Fibroblast of gingiva (primary cell): ENCODE data around the gene PIAS4.

Source experiments
- DNase-seq: peaks from one replicate; pipeline ENCODE4 v3.0.0-alpha.2; 2011; ENCODE audit warnings: low read depth

PIAS4 gene

DNA sequence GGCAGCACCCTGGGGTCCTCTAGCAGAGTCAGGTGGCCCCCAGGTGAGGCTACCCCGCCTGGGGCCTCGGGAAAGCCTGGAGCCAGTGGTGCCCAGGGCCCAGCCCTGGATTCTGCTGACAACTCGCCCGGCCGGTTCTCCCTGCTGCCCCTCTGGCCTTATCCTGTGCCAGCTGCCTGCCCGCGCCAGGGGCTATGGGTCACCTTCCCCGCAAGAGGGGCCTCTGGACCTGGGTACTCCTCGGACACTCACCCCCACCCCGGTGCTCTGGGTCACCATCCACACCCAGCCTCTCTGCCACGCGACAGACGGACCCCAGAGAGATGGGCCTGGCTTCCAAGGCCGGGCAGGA is 35.2 kb downstream of the PIAS4 start:
- DNase-seq: no peak

DNA sequence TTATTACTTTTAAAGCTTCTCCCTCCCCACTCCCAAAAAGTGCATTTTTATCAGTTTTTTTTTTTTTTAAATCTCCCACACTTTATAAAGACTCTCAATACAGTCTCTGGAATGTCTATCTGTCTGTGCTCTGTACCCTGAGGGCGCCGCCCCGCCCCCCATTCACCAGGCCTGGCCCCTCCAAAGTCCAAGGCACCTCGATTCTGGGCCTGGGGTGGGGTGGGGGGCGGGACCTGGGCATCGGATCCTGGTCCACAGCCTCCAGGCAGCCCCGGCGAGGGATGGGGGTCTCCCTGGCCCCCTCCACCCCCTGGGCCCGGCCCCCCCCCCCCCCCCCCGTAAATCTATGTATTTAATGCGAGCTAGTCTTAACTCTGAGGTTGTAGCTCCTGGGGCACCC is 35.9 kb downstream of the PIAS4 start:
- DNase-seq: no peak

DNA sequence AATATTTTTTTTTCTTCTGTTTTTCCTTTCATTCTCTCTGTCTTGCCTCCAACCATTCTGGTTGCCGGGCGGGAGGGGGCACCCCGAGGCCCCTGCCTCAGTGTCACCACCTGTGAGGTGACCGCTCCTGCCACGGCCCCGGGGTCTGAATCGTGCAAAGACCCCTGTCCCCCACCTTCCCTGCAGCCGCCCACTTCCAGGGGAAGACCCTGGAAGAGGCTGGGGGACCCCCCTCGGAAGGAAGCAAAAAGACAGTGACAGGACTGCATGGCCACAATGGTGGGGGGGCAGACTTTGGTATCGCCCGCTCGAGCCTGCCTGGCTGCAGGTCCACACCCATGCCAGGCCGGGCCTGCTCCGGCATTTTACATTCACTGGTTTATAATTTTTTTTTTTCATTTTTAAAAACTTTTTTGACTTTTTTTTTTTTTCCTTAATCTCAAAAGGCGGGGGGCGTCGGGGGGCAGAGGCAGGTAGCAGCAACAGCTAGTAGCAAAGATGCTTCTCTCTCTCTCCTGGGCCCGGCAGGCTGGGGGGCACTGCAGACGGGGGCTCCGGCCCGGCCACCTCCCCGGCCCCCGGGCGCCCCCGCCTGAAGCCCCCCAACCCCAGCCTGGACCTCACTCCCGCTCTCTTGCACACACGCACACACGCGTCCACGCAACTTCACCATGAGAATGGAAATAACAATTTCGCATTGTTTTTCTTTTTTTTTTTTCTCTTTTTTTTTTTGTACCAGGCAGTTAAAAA is 36.6 kb downstream of the PIAS4 start:
- no peak for DNase-seq

DNA sequence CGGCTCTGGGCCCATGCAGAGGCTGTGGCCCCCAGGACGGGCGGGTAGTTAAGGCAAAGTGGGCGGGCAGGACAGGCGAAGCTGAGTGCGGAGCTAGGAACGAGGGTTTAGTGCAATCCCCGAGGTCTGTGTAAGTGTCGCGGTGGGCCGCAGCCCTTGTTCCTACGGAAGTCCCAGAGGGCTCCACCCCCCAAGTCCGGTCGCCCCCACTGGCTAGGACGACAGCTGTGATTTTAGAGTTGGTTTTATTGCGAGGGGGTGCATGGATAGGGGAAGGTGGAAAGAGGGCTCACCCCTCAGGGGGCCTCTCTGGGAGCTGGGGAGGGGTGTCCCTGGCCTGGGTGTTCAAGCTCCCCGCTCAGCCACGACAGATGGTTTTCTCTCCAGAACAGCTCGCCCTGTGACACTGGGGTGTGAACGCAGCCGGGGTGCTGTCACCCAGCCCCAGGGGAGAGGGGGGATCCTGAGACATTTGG is 37.5 kb downstream of the PIAS4 start:
- no peak for DNase-seq

DNA sequence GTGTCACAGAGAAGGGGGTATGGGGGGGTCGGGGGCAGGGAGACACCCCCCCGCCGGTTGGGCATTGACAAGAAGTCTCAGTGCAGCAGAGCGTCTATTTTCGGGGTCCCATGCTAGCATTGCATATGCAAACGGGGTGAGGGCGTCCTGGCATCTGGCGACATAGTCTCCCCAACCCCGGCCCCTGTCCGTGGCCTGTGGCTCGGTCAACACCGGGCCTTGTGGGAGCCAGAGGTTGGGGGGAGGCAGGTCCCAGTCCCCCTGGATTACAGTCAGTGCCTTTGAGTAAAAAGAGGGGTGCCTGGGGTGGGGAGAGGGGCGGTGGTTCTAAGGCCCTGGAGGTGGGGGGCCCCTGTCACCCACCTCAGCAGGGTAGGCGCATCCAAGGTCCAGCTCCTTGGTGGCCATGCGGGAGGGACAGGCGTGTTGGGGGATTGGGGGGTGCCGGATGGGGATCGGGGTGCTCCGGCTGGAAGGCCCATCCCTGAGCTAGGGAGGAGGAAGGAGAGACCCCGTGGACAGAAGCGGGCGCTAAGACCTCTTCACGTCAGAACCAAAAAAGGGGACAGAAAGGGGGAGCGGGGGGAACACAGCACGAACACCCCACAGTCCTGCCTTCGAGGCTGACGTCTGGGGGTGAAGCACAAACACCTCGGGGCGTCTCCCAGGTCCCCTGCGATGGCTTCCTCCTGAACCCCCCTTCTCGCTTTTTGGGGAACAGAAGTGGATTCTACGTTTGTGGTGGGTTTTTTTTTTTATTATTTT is 38.2 kb downstream of the PIAS4 start:
- DNase-seq: no peak

DNA sequence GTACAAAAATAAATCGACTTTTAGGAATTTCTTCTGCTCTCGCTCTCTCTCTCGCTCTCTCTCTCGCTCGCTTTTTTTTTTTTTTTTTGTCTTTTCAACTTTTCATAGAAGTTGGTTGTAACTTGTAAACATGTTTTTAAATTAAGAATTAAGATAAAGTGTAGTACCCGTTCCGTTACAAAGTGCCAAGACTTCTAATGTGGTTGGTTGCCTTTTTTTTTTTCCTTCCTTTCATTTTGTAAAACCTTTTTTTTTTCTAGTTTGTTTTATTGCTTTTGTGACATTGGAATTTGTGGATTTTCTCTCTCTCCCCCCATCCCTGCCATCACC is 38.8 kb downstream of the PIAS4 start:
- no peak for DNase-seq

DNA sequence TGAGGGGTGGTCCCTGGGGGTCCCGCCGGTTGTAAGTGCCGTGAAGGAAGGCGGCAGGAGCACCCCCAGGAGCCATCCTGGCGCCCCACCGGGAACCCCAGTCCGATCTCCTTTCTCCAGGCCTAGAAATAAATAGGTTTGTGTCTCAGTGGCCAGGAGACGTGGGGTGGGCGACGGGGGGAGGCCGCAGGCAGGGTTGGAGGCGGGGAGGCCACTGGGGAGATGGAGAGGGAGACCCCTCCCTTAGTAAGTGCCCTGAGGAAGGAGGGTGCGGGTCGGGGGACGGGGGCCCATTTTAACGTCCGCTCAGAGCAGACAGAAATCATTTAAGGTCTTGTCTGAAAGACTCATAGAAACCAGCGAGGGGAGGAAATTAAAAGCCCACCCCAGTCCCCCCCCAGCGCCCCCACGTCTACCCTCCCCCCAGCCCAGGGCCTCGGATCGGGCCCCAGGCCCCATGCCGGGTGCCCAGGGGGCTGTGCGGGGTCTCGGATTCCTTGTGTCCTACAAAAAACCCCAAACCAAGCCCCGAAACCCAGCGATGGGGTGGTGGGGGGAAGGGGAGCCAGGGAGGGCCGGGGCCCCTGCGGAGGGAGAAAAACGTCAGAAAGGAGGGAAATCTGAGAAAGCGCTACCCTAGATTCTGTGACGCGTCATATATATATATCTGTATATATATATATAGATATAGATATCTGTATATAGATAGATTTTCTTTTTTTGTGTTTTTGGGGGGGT is 39.6 kb downstream of the PIAS4 start:
- DNase-seq: no peak

DNA sequence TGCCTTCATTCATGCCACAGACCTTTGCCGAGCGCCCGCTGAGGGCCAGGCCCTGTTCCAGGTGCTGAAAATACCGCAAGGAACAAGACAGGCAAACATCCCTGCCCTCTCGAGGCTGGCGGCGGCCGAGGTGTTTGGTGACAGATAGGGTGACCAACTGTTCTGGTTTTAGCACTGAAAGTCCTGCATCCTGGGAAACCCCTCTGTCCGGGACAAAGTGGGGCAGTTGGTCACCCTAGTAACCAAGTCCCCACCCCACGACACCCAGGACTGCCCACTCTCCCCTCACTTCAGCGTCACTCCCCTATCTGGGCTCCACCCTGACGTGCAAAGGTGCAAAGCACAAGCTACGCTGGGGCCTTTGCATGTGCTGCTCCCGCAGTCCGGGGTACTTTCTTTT is 41.9 kb downstream of the PIAS4 start:
- DNase-seq: no peak

DNA sequence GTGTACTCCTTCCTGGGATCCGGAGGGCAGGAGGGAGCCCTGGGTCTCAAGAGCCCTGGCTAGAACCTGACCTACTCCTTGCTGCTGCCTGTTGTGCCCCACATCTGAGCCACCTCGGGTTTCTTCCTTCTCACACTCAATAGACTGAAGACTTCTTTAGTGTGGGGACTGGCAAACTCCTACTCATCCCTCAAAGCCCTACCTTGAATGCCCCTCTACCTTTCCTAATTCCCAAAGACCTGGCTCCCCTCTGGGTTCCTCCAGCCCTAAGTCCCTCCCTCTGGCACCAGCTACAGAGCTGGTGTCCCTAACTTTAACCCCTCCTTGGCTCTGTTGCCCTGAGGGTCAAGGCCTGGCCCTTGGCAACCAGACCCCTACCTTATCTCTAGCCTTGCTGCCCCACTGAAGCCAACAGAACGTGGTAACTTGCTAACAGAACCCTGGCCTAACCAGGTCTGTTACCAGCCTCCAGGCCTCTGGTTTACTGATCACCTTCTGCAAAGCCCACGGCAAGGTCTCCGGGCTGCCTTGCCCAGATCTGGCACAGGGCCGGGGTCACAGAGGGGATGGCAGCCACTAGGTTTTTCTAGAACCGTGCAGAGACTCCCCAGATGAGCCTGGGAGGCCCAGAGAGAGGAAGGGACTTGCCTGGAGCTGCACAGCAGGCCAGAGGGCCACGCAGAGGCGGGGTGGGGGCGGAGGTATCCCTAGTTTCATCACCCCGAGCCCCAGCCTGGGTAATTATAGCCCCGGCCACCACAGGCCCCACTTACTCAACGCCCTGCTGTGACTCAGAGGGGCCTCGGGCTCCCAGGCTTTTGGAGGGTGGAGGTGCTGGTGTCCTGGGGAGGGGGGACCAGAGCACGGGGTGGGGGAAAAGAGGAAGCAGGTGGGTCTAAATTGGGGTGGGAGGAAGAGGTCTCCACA is 43.9 kb downstream of the PIAS4 start:
- DNase-seq: peak; percentile 59

DNA sequence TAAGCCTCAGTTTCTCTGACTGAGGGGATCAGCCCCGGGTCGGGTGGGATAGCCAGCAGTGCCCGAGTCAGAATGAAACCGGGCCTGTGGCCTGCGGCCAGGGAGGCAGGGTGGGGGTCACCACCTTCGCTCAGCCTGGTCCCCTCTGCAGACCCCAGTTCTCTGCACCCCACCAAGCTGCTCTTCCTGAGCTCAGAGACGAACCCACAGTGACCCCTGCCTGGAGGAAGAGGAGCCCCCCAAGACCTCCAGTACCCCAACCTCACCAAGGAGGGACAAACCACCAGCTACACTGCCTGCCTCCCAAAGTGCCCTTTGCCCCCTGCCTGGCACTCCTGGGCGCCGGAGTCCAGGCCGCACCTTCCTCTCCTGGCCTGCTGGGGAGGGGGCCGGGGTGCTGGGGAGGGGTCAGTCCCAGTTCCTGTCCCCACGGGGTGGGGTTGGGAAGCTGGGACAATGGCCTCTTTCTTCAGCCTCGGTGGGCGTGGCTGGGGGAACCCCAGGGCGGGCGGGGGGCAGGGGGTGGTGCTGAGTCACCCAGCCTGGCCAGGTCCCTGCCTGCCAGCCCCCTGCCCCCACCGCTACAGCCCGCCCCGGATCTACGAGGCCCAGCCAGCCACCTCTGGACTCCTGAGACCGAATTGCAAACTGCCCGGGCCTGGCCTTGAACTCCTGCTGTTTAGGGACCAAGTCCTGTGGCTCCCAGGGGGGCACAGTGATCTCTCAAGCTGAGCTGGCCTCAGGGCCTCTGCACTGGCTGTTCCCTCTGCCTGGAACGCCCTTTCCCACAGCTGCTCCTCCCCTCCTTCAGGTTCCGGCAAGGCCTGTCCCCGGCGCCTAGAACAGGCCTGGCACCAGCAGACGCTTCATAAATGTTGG is 44.8 kb downstream of the PIAS4 start:
- peak; percentile 38 for DNase-seq

DNA sequence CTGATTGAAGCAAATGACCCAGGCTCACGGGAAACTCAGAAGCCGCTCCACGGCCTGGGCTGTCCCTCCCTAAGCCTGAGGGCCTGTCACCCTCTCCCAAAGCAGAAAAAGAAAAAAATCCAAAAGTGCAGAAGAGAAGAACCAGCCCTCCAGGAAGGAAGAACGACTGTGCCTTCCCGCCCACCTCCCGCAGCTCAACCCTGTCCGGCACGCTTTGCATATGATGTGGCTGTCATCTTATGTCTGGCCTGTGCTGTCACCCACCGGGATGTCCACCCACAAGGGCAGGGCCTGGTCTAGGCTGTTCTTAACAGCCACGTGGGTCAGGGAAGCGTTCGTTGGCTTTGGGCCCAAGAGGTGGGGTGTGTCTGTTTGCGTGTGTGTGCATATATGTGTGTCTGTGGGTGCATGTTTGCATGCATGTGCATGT is 45.5 kb downstream of the PIAS4 start:
- no peak for DNase-seq

DNA sequence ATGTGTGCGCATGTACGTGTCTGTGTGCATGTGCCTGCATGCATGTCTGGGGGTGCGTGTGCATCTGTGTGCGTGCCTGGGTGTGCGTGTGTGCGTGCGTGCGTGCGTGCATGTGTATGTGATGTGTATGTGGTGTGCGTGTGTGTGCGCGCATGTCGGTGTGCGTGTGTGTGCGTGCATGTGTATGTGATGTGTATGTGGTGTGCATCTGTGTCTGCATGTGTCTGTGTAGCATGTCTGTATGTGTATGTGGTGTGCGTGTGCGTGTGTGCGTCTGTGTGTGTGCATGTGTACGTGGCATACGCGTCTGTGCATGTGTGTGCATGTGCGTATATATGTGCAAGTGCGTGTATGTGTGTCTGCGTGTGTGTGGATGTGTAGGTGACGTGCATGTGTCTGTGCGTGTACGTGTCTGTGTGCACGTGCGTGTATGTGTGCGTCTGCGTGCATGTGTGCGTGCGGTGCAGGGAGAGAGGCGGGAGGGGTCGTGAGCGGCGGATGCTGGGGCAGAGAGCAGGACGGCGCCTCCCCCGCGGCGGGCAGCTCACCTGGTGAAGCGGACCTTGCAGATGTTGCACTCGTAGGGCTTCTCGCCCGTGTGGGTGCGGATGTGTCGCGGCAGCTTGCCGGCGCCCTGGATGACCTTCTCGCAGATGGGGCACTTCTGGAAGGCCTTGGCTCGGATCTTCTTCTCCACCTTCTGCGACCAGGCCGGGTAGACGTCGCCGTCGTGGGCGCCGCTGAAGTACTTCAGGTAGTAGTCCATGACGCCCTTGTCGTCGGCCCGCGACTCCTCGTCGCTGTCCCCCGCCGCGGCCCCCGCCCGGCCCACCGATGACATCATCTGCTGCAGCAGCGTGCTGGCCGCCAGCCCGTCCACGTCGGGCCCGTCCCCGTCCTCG is 46.1 kb downstream of the PIAS4 start:
- no peak for DNase-seq

DNA sequence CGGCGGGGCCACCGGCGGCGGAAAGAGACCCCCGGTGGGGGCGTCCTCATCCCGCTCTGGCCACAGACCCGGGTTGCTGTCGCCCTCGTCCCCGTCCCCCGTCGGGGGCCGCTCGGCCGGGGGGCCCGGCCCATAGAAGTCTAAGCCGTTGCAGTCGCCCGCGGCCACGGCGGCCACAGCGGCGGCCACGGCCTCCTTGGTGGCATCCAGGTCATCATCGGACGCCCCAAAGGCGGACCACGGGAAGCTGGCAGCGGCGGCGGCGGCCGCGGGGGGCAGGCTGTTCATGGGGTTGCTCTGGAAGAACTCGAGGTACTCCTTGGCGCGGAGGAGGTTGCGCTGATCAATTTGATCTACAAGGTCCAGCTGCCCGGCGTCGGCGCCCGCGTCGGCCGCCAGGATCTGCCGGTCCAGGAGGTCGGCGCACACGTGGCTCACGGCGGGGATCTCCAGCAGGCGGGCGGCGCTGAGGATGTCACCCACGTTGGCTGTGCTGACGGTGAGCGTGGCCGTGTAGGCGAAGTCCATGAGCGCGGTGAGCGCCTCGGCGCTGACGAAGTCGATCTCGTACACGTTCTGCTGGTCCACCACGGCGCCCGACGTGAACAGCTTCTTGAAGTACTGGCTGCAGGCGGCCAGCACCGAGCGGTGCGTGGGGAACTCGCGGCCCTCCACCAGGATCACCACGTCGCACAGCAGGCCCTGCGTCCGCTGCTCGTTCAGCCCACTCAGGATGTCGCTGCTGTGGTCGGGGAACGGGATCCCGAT is 47.1 kb downstream of the PIAS4 start:
- no peak for DNase-seq

DNA sequence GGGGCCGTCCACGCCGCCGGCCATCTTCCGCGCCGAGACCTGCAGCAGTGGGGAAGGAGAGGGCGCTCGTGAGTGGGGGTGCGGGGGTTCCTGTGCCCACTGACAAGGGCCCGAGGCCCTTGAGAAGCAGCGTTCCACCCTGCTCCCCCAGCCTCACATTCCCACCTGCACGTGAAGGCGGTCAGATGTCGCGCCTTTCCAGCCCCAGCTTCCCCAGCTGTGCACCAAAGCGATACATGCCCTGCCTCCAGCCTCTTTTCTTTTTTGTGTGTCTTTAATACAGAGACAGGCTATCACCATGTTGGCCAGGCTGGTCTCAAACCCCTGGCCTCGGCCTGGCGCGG is 47.6 kb downstream of the PIAS4 start:
- DNase-seq: no peak

DNA sequence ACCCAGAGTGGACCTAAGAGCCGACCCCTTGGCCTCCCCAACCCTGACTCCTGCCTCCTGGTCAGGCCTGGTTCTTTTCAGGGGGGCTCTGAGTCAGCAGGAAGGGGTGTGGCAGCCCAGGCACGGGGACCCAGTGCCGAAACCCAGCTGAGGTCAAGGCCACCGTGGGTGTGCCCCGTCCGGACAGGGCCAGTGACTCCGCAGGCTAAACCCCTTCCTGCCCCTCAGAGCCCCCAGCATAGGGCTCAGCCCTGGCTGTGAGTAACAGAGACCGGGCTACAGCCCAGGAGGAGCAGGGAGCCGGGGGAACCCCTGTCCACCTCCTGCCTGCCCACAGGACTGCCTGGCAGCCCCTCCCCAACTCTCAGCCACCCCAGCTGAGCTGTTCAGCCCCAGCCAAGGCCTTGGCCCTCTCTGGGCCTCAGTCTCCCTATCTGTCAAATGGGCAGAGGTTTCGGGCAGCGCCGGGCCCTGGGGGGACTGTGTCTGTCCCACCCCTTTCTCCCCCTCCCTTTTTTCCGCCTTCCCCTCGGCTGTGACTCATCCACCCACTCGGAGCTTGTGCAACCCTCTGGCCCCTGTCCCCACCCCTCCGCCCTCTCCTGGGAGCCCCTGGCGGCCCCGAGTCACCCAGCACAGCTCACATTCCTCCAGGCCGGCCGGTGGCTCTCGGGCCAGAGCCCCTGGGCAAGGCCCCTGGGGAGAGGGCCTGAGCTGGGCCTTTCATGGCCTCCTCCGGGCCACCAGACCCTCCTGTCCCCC is 50.6 kb downstream of the PIAS4 start:
- peak; percentile 92 for DNase-seq

DNA sequence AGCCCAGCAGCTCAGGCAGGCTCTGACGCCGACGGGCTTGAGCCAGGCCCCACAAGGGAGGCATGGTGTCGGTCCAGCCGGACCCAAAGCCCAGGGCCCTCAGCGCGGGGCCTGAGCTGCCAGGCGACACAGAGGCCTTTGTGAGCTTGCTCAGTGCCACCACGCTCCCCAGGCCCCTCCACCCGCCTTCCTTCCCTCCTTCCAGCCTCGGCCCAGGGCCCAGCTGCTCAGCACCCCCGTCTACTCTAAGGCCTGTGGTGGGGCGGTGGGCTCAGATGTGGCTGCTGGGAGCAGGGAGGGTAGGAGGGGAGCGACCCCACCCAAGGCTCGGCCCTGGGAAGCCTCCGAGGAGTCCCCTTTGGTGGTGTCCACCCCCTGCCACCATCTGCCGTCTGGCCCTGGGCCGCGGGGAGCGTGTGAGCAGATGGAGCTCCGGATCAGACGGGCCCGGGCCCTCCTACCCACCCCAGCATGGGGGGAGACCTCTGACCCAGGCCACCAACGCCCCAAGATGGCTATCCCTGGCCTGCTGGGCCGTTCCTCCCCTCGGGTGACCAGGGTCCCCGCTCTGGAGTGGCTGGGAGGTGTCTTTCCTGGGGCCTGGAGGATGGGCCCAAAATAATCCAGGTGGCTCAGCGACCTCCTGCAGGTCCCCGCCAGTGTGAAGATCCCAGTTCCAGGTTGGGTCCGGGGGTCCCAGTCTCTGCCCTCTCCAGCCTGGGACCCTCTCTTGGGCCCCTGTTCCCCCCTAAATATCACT is 51.3 kb downstream of the PIAS4 start:
- no peak for DNase-seq

DNA sequence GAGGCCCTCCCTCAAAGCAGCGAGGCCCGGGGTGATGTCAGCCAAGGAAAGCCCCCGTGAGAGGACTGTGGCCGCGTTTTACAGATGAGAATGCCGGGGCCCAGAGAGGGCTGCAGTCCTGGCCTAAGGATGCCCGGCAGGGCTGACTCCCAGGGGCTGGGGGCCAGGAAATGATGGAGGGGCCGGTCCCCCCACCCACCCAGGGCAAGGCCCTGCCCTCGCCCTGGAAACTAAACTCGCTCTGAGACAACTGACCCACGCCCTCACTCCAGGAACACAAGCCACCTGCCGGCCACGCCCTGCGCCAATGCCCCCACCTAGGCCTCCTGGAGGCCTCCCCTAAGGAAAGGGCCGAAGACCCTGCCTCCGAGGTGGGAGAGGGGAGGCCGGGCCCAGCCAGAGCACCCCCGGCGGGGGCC is 51.9 kb downstream of the PIAS4 start:
- DNase-seq: no peak
